ENCODE measurements around the gene MYH9.

MYH9 gene

GRCh38 chr22:36356708-36357624, 30.8 kb downstream of the MYH9 start:
- no peak overlapping the region for H3K4me3 ChIP-seq (ENCODE audit: low read depth, low read length)
- POLR2A ChIA-PET = interaction anchor here (0.8 to 1.2 kb wide), 3 partner anchors 10 to 111 kb away, joined by 3 to 4 read pairs (median 3); no protein-coding TSS in a partner anchor

DNA sequence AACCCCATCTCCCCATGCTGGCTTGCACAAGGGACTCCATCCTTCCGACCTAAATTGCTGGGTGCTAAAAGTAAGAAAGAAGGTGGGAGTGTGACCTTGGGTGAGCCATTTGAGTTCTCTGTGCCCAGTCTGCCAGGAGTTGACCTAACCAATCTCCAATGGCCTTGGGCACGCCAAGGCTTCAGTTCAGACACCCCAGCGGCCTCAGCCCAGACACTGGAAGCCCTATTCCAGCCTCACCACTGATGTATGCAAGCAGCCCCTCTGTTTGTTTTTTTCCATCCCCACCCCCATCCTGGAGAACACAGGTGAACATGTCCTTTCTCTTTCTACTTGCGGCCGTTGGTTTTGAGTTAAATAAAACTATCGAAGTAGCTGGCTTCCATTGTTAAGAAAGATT, 31.9 kb downstream of the MYH9 start:
- CTCF ChIA-PET = interaction anchor here (0.7 to 1.9 kb wide), 3 partner anchors 11 to 115 kb away, joined by 3 to 7 read pairs (median 5); no protein-coding TSS in a partner anchor
- TF ChIP-seq, protein P1, sequence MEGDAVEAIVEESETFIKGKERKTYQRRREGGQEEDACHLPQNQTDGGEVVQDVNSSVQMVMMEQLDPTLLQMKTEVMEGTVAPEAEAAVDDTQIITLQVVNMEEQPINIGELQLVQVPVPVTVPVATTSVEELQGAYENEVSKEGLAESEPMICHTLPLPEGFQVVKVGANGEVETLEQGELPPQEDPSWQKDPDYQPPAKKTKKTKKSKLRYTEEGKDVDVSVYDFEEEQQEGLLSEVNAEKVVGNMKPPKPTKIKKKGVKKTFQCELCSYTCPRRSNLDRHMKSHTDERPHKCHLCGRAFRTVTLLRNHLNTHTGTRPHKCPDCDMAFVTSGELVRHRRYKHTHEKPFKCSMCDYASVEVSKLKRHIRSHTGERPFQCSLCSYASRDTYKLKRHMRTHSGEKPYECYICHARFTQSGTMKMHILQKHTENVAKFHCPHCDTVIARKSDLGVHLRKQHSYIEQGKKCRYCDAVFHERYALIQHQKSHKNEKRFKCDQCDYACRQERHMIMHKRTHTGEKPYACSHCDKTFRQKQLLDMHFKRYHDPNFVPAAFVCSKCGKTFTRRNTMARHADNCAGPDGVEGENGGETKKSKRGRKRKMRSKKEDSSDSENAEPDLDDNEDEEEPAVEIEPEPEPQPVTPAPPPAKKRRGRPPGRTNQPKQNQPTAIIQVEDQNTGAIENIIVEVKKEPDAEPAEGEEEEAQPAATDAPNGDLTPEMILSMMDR (IDR thresholded peaks at IDR 0.05; ENCODE audit: insufficient read depth, low read length, missing control alignments) = no peak
- POLR2A ChIA-PET = interaction anchor here (0.8 to 1.2 kb wide), 2 partner anchors 20 to 24 kb away, joined by 3 to 4 read pairs; no protein-coding TSS in a partner anchor
- no peak for DNase-seq (ENCODE audit: low read depth, low spot score)
- H3K4me3 ChIP-seq (ENCODE audit: low read depth, low read length) = no peak overlapping the region

More at GRCh38 chr22:36356708-36357624, 30.8 kb downstream of the MYH9 start:
- CTCF ChIA-PET = interaction anchor here (1.0 to 3.3 kb wide), 3 partner anchors 15 to 113 kb away, joined by 3 to 20 read pairs (median 5); no protein-coding TSS in a partner anchor
- TF ChIP-seq, protein P1 (IDR thresholded peaks at IDR 0.05; ENCODE audit: insufficient read depth, low read length, missing control alignments) = no peak
- DNase-seq (ENCODE audit: low read depth, low spot score) = no peak

DNA sequence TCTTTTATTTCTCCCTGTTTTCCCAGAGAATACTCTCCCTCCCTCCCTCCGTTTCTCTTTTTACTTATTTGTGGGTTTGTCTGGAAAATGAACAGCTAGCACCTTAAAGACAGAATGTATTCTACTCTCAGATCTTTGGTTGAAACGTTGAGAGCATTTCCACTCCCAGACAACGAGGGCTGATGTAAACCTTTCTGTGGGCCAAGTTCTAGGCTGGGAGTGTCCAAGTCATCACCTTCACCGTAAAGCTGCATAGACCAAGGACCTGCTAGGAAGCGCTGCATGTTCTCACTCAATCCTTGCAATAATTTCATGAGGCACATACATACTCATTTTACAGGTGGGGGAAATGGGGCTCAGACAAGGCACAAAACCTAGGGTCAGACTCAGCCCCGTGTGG, 32.4 kb downstream of the MYH9 start:
- TF ChIP-seq, protein P1 (IDR thresholded peaks at IDR 0.05; ENCODE audit: insufficient read depth, low read length, missing control alignments) = no peak
- no peak overlapping the region for H3K4me3 ChIP-seq (ENCODE audit: low read depth, low read length)
- ChIA-PET POLR2A (interaction anchor here (0.6 to 1.2 kb wide), 3 partner anchors 20 to 122 kb away, joined by 3 to 4 read pairs (median 3); no protein-coding TSS in a partner anchor), CTCF (interaction anchor here (0.7 to 1.9 kb wide), 3 partner anchors 11 to 115 kb away, joined by 3 to 7 read pairs (median 5); no protein-coding TSS in a partner anchor)
- no peak for DNase-seq (ENCODE audit: low read depth, low spot score)

GRCh38 chr22:36352803-36353507, 34.8 kb downstream of the MYH9 start:
- no peak overlapping the region for H3K4me3 ChIP-seq (ENCODE audit: low read depth, low read length)
- CTCF ChIA-PET = interaction anchor here (0.6 to 1.7 kb wide), 6 partner anchors 9 to 134 kb away, joined by 3 to 6 read pairs (median 4); no protein-coding TSS in a partner anchor

GRCh38 chr22:36351921-36352802, 35.6 kb downstream of the MYH9 start:
- TF ChIP-seq, protein P1 (IDR thresholded peaks at IDR 0.05; ENCODE audit: insufficient read depth, low read length, missing control alignments) = no peak
- ChIA-PET POLR2A (interaction anchor here (0.7 to 1.5 kb wide), 4 partner anchors 9 to 130 kb away, joined by 3 to 4 read pairs (median 4); partner anchors contain the start of genes MYH9 and TXN2), CTCF (interaction anchor here (1.0 to 1.7 kb wide), 6 partner anchors 8 to 134 kb away, joined by 3 to 6 read pairs (median 4); no protein-coding TSS in a partner anchor)
- DNase-seq (ENCODE audit: low read depth, low spot score) = no peak
- H3K4me3 ChIP-seq (ENCODE audit: low read depth, low read length) = no peak overlapping the region; the same call in 1 of the 2 replicates

More at GRCh38 chr22:36352803-36353507, 34.8 kb downstream of the MYH9 start:
- no peak for DNase-seq (ENCODE audit: low read depth, low spot score)
- TF ChIP-seq, protein P1 (IDR thresholded peaks at IDR 0.05; ENCODE audit: insufficient read depth, low read length, missing control alignments) = no peak
- POLR2A ChIA-PET = interaction anchor here (0.7 to 1.5 kb wide), 3 partner anchors 8 to 129 kb away, joined by 3 to 4 read pairs (median 4); partner anchors contain the start of genes MYH9 and TXN2

Measured in AG04449 (cell line).